Parathyroid adenoma (tissue), 2 donors: Measurements from ENCODE around the gene ACP7.
A peak's percentile ranks its signal among the peaks of the same experiment; 100 is the strongest.

Source experiments
- H2AFZ ChIP-seq: fragments of 300-600 bp; sonication (generic); one replicate; pipeline ENCODE4 v1.7.0; 2017; ENCODE audit warnings: antibody characterized with exemption, mild to moderate bottlenecking
- H3K27ac ChIP-seq: fragments of 300-600 bp; sonication (generic); one replicate; pipeline ENCODE4 v1.7.0; 2017
- H3K27me3 ChIP-seq: fragments of 300-600 bp; sonication (generic); one replicate; pipeline ENCODE4 v1.7.0; 2017; ENCODE audit warnings: low read length; ENCODE audit not compliant: control insufficient read depth, insufficient read depth
- H3K36me3 ChIP-seq: fragments of 300-600 bp; sonication (generic); one replicate; pipeline ENCODE4 v1.7.0; 2017; ENCODE audit warnings: low read length; ENCODE audit not compliant: control insufficient read depth, insufficient read depth
- H3K4me1 ChIP-seq: fragments of 300-600 bp; sonication (generic); one replicate; pipeline ENCODE4 v1.7.0; 2017; ENCODE audit warnings: control low read depth
- H3K4me2 ChIP-seq: fragments of 300-600 bp; sonication (generic); one replicate; pipeline ENCODE4 v1.7.0; 2017; ENCODE audit warnings: low read length
- H3K4me3 ChIP-seq: fragments of 300-600 bp; sonication (generic); one replicate; pipeline ENCODE4 v1.7.0; 2017; ENCODE audit warnings: low read depth, low read length
- H3K79me2 ChIP-seq: fragments of 300-600 bp; sonication (generic); one replicate; pipeline ENCODE4 v1.7.0; 2017; ENCODE audit warnings: control low read depth
- H3K9ac ChIP-seq: fragments of 300-600 bp; sonication (generic); one replicate; pipeline ENCODE4 v1.7.0; 2017; ENCODE audit warnings: mild to moderate bottlenecking
- H3K9me3 ChIP-seq: fragments of 300-600 bp; sonication (generic); one replicate; pipeline ENCODE4 v1.7.0; 2017; ENCODE audit warnings: low read length; ENCODE audit not compliant: control insufficient read depth
- CTCF ChIP-seq: fragments of 300-600 bp; sonication (generic); IDR thresholded peaks from one replicate; pipeline ENCODE4 v1.7.0; 2017; ENCODE audit warnings: antibody characterized with exemption, mild to moderate bottlenecking
- donor health status: primary hyperparathyroidism.

Gene ACP7

GRCh38 chr19:39132344-39132969 is 48.3 kb downstream of the ACP7 start:
- H3K4me2 ChIP-seq = peak overlapping the region; percentile 55
- H3K9ac ChIP-seq = no peak overlapping the region
- H3K27ac ChIP-seq = peak overlapping the region; percentile 57

DNA sequence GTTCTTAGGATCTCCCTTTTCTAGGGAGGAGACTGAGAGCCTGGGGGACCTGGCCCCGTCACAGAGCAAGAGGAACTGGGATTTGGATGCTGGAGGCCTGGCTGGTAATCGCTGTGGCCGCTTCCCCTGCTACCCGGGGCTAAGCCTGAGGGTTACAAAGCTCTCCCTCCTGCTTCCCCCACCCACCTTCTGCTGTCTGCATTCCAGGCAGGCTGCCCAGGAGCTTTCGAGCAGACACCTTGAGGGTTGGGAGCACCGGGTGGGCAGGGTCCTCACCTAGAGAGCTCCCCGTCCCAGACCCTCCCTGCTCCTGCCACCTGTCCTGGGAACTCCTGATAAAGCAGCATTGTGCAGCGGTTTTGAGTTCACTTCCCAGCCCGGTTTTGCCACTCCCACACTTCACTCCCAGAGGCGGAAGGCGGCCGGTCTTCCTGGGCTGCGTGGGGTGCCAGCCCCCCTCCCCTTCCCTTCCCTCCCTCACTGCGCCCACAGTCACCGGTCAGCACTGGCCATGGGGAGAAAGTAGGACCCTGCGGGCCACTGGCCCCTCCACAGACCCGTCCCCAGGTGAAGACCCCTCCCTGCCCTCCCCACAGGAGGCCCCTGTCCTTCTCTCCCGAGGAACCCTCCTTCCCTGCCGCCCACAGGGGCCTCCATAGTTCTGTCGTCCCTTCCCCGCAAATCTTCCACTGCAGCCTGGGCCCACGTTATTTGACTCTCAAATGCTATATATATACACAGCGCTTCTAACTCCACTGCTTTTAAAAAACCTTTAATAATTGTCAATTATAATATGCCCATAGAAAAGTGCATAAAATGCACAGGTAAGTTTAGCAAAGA is 49.5 kb downstream of the ACP7 start:
- Histone ChIP-seq H3K27ac (peak overlapping the region; percentile 57), H2AFZ (no peak overlapping the region), H3K27me3 (no peaks in the 10 kb centered on the region), H3K36me3 (no peaks in the 10 kb centered on the region), H3K9me3 (no peaks in the 10 kb centered on the region), H3K79me2 (peaks cover 93% of the 10 kb centered on the region), H3K4me1 (peaks cover 43% of the 10 kb centered on the region), H3K4me3 (no peak overlapping the region), H3K4me2 (peak overlapping the region; percentile 52), H3K9ac (no peak overlapping the region)
- TF ChIP-seq CTCF = no peak

More at GRCh38 chr19:39132344-39132969, 48.3 kb downstream of the ACP7 start:
- TF ChIP-seq CTCF = no peak
- H3K4me3 ChIP-seq = peak overlapping the region; percentile 33
- no peak overlapping the region for H2AFZ ChIP-seq
- H3K79me2 ChIP-seq = peaks cover 83% of the 10 kb centered on the region
- no peaks in the 10 kb centered on the region for H3K36me3 ChIP-seq
- H3K27me3 ChIP-seq = no peaks in the 10 kb centered on the region
- no peaks in the 10 kb centered on the region for H3K9me3 ChIP-seq
- H3K4me1 ChIP-seq = peaks cover 52% of the 10 kb centered on the region

- Histone ChIP-seq H3K9ac (no peak overlapping the region), H3K4me1 (peaks cover 52% of the 10 kb centered on the region), H3K4me2 (no peak overlapping the region), H3K4me3 (no peak overlapping the region), H3K79me2 (peaks cover 94% of the 10 kb centered on the region), H3K27ac (no peak overlapping the region), H3K36me3 (no peaks in the 10 kb centered on the region), H2AFZ (no peak overlapping the region), H3K9me3 (no peaks in the 10 kb centered on the region), H3K27me3 (no peaks in the 10 kb centered on the region)
- TF ChIP-seq CTCF = no peak
Measured at GRCh38 chr19:39135701-39136100, 51.5 kb downstream of the ACP7 start.

DNA sequence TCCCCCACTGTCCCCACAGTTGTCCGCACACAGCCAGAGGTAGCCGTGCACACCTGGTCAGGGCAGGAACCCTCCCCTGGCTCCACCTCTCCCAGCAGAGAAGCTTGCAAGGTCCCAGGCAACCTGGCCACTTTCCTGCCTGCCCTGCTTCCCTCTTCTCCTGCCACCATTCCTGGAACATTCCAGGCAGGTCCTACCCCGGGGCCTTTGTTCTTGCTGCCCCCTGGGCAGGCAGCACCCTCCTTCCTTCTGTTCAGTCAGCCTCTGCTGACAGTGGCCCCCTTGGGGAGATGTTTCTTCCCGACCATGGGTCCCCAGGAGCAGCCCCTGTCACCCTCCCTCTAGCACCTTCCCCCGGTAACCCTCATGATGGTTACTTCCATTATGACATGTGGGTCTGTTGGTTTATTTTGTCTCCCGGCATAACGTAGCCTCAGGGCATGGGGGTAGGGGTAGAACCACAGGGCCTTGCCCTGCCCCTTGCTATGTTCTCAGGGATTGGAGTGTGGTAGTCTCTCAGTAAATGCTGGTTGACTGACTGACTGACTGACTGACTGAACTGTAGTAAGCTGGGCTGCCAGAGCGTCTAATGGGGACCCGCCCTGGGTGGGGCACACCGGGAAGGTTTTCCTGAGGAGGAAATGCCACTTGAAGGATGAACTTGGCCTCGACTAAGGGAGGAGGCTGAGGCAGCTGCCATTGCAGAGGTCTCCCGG is 52.2 kb downstream of the ACP7 start:
- peak overlapping the region; percentile 45 for H3K27ac ChIP-seq

More for the DNA sequence above, 52.2 kb downstream of the ACP7 start:
- Histone ChIP-seq H3K4me3 (no peak overlapping the region), H3K79me2 (peaks cover 93% of the 10 kb centered on the region), H3K9me3 (no peaks in the 10 kb centered on the region), H3K27me3 (no peaks in the 10 kb centered on the region), H3K9ac (no peak overlapping the region), H3K4me1 (peaks cover 46% of the 10 kb centered on the region), H2AFZ (no peak overlapping the region), H3K4me2 (no peak overlapping the region), H3K36me3 (no peaks in the 10 kb centered on the region)
- TF ChIP-seq CTCF = no peak
